ENCODE measurements around the gene SEC61B.
"Not testable (repeated sequence)": the region's sequence is repeated elsewhere in the genome, so short reads cannot be mapped to it uniquely, and the experiment has no call there.

Gene SEC61B

DNA sequence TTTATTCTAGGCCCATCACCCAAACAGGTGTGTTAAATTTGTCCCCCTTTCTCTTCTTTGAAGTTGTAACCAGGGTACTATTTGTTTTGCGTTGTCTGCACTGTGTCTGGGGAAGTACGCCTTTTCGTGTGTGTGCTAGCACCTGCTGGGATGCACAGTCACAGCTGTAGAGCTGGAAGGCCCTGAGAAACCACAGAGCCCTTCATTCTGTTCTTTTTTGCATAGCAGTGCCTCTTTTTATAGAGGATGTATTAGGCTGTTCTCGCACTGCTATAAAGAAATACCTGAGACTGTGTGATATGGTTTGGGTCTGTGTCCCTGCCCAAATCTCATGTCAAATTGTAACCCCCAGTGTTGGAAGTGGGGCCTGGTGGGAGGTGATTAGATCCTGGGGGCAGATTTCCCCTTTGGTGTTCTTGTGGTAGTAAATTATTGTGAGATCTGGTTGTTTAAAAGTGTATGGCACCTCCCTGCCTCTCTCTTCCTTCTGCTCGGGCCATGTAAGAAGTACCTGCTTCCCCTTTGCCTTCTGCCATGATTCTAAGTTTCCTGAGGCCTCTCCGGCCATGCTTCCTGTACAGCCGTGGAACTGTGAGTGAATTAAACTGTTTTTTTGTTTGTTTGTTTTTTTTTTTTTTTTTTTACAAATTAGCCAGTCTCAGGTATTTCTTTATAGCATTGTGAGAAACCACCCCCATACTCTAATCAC is 14.0 kb downstream of the SEC61B start:
- no peak overlapping the region for H3K4me3 ChIP-seq (replicated peaks; ENCODE audit: low read depth, low read length)
- TF ChIP-seq CTCF (IDR thresholded peaks at IDR 0.05; ENCODE audit: low read length, missing control alignments), result no peak
- DNase-seq (ENCODE audit: low read depth), result no peak

- no peak for TF ChIP-seq CTCF (IDR thresholded peaks at IDR 0.05; ENCODE audit: low read length, missing control alignments)
Observed at GRCh38 chr9:99237356-99237755, 15.3 kb downstream of the SEC61B start.

GRCh38 chr9:99237849-99238248 is 15.8 kb downstream of the SEC61B start:
- not testable (repeated sequence) for DNase-seq (ENCODE audit: low read depth); H3K4me3 ChIP-seq (replicated peaks; ENCODE audit: low read depth, low read length)

More at GRCh38 chr9:99237356-99237755, 15.3 kb downstream of the SEC61B start:
- H3K4me3 ChIP-seq (replicated peaks; ENCODE audit: low read depth, low read length), result no peak overlapping the region
- no peak for DNase-seq (ENCODE audit: low read depth)

DNA sequence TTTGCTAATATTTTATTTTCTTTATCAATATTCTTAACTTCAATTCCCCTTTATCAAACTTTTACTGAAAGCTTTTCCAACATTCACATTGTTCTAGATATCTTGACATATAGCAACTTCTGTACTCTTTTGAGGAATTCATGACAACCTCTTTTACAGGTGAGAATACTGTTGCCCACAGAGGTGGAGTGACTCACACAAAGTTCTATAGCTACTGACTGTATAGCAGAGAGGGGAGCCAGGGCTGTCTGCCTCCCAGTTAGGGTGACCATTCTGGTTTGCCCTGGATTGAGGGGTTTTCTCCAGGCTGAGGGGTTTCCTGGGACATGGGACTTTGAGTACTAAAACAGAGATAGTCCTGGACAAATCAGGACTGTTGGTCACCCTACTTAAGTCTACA is 16.2 kb downstream of the SEC61B start:
- TF ChIP-seq CTCF (IDR thresholded peaks at IDR 0.05; ENCODE audit: low read length, missing control alignments), result no peak
- H3K4me3 ChIP-seq (replicated peaks; ENCODE audit: low read depth, low read length), result no peak overlapping the region
- no peak for DNase-seq (ENCODE audit: low read depth)

GRCh38 chr9:99239341-99240060 is 17.4 kb downstream of the SEC61B start:
- DNase-seq (ENCODE audit: low read depth), result peak; percentile 42
- no peak for TF ChIP-seq CTCF (IDR thresholded peaks at IDR 0.05; ENCODE audit: low read length, missing control alignments)
- no peak overlapping the region for H3K4me3 ChIP-seq (replicated peaks; ENCODE audit: low read depth, low read length)

- DNase-seq (ENCODE audit: low read depth), result no peak
- H3K4me3 ChIP-seq (replicated peaks; ENCODE audit: low read depth, low read length), result no peak overlapping the region
- no peak for TF ChIP-seq CTCF (IDR thresholded peaks at IDR 0.05; ENCODE audit: low read length, missing control alignments)
Observed at GRCh38 chr9:99241106-99241505, 19.0 kb downstream of the SEC61B start.

DNA sequence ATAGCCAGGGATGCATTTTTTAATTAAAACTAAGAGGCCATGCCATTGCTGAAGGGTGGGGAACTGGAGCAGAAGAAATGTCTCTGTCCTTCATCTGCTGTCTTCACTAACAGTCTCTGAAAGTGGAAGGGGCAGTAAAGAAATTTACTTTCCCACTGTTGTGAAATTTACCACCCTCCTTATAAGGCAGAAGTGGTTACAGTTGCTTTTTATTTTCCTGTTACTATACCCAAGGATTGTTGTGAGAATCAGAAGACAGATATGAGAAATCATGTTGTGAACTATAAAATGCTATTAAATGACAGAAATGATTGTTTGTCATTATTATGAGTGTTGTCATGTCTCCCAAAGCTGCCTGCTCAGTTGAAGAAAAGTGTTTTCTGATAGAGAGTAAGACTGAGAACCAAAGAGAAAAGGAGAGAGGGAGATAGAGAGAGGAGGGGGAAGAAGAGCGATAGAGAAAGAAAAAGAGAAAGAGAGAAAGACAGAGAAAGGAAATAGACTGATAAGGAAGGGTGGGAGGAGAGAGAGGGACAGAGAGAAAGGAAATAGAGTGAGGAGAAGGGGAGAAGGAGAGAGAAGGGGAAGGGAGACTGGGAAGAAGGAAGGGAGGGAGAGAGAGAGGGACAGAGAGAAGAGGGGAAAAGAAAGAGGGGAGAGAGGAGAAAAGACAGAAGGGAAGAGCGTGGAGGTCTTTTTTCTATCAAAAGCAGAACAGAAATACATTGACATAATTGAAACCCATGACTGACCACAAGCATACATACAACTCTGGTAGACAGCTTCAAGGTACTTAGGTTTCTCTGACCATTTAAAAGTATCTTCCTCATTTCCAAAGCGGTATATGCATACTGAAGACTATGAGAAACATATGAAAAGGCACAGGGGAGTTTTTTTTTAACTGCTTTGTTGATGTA is 22.5 kb downstream of the SEC61B start:
- TF ChIP-seq CTCF (IDR thresholded peaks at IDR 0.05; ENCODE audit: low read length, missing control alignments), result no peak
- no peak overlapping the region for H3K4me3 ChIP-seq (replicated peaks; ENCODE audit: low read depth, low read length)
- DNase-seq (ENCODE audit: low read depth), result no peak

All from fibroblast of pulmonary artery (primary cell).